Measurements from ENCODE around the gene TUBA3D.
"Not testable (repeated sequence)": the region's sequence is repeated elsewhere in the genome, so short reads cannot be mapped to it uniquely, and the experiment has no call there.

DNA sequence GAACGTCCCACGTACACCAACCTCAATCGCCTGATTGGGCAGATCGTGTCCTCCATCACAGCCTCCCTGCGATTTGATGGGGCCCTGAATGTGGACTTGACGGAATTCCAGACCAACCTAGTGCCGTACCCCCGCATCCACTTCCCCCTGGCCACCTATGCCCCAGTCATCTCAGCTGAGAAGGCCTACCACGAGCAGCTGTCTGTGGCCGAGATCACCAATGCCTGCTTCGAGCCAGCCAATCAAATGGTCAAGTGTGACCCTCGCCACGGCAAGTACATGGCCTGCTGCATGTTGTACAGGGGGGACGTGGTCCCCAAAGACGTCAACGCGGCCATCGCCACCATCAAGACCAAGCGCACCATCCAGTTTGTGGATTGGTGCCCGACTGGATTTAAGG is 4.4 kb downstream of the TUBA3D start:
- not testable (repeated sequence) for TF ChIP-seq ARNT (IDR thresholded peaks at IDR 0.05); TARDBP (IDR thresholded peaks at IDR 0.05); LEF1 (IDR thresholded peaks at IDR 0.05; ENCODE audit: borderline replicate concordance); SP1 (IDR thresholded peaks at IDR 0.05); FOXA1 (IDR thresholded peaks at IDR 0.05)
